Activated CD4-positive, CD25-positive, alpha-beta regulatory T cell treated with anti-CD3 and anti-CD28 coated beads, Interleukin-2, amount 50 U/mL, for 72 hours (primary cell): ENCODE results near the gene ZNF750.

Experiments used
- DNase-seq: peaks from one replicate; pipeline ENCODE4 v3.0.0; 2021

Gene ZNF750

DNA sequence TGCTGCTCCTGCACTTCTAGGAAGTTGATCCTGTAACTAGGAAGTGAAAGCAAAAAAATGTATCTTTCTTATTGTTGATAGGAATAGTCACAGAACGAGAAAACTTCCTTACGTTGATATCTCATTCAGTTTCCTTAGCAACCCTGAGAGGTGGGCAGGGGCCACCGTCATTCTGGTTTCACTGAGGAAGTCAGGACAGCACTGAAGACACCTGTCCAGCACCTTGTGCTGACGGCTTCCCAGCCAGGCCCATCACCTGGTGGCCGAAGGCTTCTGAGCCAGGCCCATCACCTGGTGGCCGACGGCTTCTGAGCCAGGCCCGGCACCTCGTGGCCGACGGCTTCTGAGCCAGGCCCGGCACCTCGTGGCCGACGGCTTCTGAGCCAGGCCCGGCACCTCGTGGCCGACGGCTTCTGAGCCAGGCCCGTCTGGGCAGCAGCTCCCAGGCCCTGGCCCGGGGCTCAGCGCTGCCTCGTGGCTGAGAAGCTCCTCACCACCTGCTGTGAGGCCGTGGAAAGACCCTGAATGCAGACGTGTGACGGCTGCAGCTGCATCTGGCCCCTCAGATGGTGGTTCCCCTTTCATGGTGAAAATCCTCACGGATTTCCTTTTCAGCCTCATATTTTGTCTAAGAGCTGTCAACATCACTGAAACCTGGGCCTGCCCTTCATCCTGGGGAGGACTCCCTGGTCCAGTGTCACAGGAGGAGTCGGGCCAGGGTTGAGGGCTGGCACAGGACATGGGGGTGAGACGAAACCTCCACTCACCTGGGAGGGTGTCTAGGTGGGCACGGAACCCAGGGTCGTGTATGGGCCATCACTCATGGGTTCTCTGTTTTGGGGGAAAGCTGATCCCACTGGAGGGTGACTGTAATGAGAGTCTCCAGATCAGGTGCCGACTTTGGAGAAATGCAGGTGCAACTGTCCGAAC lies 33.0 kb upstream of the ZNF750 start:
- no peak for DNase-seq

DNA sequence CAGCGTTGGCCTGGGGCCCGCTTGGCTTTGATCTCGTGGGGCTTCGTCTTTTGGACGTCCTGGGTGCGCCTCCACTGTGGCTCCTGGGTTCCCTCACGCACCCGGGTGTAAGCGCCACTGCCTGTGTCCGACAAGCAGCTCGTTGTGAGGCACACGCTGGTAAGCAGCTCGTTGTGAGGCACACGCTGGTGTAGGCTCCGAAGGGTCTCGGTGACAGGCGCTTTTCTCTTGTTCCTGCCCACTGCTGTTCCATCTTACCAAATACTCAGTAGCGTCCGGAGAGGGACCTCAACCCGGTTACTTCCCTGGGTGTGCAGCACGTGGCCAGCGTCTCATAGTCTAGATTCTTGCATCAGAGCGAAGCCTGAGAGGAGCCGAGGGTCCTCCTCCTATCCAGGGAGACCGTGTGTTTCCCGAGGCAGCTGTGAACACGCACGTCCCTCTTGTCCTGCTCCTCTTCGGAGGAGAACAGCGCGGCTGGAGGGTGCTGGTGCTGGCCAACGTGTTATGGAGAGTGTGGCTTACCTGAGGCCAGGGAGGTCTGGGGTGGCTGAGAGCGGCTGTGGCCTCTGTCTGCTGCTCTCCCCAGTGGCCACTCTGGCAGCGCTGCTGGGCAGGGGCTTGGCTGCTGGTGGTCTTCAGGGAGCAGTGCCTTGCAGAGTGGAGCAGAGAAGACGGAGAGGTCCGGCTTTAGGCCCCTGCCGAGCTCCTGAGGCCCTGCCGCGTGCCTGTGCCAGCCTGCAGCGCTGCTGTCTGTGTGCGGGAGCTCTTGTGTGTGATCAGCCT lies 32.1 kb upstream of the ZNF750 start:
- no peak for DNase-seq

DNA sequence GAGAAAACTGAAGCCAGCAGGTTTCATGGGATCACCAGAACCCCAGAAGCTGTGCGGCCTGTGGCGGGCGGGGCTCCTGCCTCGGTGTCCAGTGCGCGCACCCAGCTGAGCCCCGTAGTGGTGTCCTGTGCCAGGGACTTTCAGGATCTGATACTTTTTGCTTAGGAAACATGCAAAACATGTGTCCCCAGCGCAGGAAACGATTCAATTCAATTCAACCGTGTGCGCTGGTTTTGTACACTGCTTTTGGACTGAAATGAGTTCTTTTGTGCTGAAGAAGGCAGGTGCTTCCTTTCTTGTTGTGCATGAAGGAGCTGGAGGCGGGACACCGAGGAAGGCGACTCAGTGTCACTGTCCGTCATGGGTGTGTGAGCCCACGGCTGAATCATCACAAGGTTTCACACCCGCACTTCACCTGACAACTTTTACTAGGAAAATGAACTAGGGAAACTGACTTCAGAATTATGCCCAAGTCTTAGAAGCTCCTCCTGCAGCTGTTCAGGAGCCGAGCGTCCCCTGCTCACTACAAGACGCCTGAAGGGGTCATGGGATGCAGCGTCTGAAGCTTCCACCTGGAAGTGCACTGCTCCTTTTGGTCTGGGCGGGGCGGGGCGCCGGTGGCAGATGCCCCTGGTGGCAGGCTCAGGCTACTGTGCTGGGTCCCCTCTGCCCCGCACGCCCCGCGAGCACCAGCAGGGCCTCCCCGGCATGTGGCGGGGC lies 31.4 kb upstream of the ZNF750 start:
- no peak for DNase-seq

DNA sequence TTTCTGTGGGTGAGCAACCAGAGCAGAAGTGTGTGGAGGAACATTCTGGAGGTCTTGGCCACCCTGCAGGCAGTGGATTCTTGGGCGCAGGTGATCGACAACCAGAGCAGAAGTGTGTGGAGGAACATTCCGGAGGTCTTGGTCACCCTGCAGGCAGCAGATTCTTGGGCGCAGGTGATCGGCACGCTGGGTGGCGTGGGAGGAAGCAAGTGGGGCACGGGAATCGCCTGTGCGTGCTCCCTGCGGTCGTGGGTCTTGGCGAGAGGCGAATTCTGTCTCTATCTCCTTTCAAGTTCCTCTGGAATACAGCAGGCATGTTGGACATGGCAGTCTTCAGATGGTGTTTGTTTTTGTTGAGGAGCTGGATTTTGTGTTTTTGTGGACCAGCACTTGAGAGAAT lies 30.7 kb upstream of the ZNF750 start:
- DNase-seq: no peak

DNA sequence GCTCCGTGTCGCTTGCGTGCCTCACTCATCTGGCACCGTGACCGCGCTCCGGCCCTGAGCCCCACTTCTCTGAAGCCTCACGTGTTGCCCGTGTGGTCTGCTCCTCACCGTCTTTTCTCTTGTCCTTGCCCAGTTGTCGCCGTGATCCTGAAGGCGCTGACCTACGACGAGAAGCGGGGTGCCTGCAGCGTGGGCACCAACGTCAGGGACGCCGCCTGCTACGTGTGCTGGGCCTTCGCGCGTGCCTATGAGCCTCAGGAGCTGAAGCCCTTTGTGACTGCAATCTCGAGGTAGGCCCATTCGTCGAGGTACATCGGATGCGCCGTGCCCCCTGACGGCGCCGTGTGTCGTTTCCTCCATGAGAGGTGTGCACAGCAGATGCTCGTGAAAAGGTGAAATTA lies 30.3 kb upstream of the ZNF750 start:
- DNase-seq: no peak

DNA sequence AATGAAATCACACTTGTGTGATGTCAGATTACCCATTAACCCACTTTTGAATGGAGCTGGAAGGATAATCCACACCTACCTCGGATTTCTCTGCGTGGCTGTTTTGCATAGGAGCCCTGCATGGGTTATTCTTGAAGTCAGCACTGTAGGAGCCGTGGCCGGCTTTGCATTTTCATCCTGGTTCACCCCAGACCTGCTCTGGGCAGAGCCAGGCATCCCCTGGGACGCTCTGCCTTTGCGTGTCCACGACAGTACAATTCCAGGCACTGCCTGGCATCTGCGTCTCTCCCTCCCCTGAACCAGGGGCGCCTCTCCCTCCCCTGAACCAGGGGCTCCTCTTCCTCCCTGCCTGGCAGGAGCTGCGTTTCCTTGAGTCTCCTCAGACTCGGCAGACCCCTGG lies 29.7 kb upstream of the ZNF750 start:
- DNase-seq: no peak

DNA sequence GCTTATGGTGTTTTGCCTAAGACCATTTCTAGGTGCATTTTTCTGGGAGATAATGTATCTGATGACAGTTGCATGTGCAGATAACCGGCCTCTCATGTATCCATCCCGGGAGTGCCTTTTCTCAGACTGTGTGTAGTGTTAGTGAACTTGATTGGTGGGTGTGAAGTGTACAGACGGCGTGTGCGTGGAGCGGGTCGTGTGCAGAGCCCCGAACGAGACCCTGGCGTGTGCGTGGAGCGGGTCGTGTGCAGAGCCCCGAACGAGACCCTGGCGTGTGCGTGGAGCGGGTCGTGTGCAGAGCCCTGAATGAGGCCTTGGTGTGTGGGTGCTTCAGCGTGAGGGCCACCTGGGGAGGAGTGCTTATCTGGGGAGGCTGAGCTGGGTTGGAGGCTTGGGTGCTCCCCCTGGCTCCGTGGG lies 28.9 kb upstream of the ZNF750 start:
- no peak for DNase-seq

DNA sequence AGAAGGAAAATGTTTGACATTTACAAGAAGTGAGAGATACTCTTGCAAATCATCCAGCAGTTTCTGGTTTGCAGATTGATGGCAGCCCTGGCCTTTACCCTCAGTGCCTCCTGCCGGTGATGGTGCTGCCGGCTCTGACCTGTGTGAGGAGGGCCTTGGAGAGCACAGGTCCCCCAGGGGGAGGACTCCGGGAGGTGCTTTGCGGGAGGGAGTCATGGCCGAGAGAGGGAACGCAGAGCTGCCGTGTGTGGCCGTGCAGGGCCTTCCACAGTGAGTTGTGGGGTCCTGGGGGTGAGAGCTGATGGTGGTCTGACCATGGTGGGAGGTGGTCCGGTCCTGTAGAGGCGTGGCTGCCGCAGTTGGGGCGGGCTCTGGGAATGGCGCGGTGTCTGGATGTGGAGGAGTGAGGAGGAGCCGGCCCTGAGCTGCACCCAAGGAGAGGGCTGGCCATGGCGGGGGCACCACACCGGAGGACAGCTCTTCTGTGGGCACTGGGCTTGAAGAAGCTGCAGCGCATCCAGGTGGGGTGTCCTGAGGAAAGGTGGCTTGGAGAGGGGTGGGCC lies 28.0 kb upstream of the ZNF750 start:
- DNase-seq: no peak

DNA sequence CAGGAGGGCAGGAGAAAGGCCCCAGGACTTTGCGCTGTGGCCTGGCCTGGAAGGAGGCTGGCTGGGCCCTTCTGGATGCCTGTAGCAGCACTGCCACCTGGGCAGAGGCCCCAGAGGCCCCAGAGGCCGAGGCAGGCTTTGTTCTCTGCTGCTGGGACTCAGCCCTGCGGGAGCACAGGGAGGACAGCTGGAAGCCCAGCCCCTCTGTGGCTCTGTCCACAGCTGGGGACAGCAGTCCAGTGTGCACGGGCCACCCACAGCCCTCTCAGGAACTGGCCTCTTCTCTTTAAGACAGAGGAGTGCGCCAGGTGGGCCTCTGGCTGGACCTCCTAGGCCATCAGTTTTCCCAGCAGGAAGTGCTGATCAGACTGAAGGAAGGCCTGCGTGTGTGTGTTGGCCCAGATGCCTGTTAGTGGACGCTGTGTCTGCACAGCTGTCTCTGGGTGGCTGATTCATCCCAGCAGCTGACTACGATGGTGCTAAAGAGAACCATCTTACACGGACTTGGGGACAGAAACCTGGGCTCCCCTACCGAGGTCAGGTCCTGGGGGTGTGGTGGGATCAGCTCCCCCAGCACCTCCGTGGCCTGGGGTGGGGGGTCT lies 26.9 kb upstream of the ZNF750 start:
- no peak for DNase-seq

DNA sequence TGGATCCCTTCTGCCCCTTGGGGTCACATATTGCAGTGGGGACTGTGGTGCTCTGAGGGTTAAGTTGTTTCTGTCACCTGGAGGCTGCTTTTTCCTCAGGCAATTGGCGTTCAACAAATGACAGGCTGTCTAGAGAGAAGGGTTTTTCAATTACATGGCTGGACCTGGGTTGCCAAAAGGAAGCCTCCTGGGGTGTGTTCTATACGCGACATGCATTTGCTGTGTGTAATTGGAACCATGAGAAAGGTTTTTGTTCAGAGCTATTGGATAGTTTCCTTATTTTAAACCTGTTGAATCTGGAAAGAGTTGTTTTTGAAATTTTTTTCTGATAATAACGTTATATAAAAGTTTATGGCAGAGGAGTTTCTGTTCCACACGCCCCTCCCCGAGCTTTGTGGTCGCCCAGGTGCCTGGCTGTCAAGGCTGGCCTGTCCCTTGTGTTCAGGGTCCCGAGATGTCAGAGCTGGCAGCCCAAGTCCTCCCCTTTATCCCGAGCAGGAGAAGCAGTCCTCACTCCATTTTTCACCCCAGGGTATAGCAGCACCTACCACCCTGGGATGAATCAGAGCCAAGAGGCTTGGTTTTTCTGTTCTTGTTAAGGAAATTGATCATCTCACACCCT lies 26.1 kb upstream of the ZNF750 start:
- no peak for DNase-seq

DNA sequence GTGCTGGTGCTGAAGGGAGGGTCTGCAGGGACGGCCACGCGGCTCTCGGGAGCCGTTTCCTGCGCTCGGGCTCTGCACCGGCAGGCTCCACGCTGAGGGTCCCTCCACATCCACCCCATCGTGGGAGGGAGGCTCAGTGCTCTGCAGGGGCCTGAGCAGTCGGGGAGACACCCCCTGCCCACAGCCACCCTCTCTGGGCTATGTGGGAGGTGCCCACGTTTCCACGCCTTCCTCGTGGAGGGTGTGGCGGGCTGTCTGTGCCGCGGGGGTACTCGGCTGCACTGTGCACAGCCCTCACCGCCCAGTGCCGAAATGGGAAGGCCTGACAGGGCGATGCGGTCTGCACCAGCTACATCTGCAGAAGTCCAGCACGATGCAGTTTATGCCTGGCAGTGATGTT lies 25.5 kb upstream of the ZNF750 start:
- DNase-seq: no peak

DNA sequence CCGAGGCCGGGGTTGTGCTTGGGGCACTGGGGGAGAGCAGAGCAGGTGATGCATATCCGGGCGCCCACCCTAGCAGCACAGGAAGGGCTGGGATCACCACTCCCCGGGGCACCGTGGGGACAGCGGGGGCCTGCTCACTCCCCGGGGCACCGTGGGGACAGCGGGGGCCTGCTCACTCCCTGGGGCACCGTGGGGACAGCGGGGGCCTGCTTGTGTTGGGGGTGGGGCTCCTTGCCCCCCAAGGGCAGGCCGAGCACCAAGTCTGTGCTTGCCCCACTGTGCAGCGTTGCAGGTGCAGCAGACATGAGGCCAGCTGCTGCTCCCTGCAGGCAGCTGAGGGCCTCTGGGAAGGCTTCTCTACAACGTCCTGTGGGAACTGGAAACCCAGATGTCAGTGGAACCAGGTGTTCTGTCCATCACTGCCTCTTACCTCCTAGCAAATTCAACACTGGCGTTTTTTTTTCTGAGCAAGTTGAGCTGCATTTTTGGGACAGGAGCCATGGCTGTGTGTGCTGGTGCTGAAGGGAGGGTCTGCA lies 25.0 kb upstream of the ZNF750 start:
- no peak for DNase-seq

DNA sequence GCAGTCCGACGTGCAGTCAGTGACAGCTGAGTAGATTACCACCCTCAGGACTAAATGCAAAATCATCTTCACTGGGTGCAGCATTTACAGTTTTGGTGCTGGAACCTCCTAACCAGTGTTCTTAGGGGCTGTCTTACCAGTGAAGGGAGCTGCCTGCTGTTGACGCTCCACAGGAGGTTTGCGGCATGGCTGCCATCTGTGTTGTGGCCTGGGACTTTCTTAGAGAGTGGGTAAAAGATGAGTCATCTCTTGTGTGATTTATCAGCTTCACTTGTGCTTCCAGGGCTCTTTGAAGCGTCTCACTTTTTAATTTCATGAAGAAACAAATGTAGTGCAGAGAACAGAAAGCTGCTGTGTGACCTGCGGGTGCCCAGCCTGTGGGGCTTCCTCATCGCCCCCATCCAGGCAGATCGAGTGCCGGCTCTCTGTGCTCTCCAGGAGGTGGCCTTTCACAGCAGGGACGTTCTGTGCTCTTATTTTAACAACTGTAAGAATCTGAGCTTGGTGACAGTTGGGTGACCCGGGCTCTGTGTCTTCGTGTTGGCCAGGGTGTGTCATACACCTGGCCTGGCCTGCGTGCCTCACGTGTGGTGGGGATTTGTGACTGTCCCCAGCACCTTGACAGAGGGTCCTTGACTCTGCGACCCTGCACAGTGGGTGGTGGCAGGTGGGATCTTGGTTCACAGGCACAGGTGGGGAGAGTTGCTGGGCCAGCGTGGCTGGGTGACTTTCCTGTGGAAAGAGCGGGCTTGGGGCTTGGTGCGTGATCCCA lies 24.3 kb upstream of the ZNF750 start:
- peak; percentile 72 for DNase-seq

DNA sequence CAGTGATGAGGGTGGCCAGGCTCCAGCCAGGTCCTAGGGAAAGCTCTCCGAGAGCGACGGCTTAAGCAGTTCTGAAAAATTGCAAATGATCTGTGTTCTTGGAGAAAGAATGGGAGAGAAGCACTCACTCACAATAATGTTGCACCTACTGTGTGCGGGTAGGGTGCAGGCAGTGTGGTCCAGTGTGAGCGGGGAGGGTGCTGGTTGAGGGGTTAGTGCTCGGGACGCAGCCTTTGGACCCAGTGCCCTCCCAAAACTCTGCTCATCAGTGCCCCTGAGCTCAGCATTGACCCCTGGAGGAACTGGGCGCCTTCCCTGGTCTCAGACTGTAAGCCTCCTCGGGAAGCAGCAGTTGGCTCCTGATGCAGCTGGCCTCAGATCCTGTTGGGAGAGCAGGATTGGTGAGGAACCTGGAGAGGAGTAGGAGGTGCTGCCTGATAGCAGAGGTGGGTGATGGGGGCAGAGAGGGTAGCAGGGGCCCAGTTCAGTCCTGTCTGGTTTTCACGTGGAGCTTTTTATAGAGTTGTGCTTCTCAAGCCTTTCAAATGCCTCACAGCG lies 23.6 kb upstream of the ZNF750 start:
- no peak for DNase-seq

DNA sequence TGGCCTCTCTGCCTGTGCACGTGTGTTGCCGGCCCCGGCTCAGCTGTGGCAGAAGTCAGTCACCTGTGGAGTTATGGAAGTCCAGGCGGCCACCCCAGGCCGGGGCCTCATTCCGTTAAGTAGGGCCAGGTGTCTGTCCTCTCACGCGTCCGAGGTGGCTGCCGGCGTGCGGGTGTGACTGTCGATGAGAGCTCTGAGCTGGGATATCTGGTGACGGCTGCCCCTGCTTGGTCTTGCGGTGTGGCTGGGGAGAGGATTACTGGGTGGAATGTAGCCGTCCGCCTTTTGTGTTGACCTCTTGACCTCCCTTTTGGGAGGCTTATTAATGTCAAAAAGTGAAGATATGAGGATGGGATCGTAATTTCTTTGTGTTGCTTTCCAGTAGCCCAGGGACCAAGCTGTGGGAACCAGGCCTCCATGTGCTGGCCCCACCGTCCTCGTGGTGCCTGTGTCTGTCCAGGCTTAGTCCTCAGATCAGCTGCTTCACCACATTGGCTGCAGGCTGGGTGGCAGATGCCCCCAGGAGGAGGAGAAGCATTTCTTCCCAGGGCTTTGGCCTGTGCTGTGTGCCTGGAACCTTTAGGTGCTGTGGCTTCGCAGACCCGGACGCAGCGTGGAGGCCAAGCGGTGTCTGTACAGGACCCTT lies 23.0 kb upstream of the ZNF750 start:
- peak; percentile 27 for DNase-seq

DNA sequence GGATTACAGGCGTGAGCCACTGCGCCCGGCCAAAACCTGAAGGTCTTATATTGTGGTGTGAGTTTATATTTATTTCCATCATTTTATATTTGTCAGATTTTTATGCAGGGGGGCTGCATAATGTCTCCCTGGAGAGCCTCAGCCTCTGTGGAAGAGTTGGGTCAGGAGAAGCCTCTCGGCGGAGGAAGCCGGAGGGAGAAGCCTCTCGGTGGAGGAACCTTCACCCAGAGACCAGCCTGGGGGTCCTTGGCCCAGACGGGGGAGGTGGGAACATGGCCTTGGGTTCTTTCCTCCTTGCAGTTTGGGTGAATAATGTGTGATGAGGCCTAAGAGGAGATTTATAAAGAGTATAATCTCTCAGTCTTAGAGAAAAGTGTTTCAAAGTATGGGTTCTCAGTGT lies 22.4 kb upstream of the ZNF750 start:
- no peak for DNase-seq

DNA sequence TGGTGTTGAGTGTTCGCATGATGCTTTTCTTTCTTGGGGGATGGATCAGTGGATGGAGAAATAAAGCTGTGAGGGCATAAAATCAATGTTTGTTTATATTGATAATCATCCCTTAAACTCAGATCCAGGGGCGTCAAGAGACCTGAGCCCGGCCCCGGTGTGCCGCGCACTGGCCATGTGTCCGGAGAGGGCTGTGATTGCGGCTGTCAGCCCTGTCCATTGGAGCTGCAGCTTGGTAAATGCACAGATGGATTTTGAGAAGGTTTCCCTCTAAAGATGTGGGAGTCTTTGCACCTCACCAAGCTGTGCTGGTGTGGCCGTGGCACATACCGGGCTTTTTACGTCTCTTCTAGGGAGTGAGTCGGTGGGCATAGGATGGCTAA lies 21.6 kb upstream of the ZNF750 start:
- DNase-seq: no peak

DNA sequence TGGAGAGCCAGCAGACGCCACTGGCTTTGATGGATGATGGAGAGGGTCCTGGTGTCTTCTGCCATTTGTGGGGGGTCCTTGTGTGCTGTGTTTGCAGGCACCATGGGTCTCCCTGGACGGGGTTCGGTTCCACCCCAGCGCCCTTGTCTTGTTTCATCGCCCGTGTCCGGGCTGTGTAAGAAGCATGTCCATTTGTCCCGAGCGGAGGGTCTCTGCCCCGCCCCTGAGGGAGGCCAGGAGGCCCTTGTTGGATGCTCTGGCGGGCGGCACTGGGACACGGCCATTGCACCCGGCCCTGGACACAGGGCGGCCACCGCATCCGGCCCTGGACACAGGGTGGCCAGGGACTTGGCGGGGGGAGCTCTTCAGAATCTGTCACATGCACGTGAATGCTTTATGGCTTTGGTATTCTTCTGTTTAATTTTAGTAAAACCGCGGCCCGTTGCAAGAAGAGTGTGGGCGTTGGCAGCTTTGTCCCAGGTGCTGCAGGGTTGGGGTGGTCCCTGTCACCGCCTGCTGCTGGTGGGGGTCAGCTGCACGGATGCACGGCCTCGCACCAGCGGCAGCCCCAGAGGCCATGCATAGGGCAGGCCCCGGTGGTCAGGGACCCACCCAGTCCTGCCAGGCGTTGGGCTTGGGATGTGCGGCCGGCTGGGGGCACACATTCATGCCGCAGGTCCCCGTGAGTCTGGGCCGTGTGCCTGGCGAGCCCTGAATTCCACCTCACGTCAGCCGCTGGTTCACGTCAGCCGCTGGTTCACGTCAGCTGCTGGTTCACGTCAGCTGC lies 21.0 kb upstream of the ZNF750 start:
- DNase-seq: no peak
